GM13976 (cell line): ENCODE measurements around the gene CXCL14.

Experiments
- DNase-seq: peaks from one replicate; pipeline ENCODE4 v3.0.0; 2012; ENCODE audit warnings: low spot score
- CTCF ChIP-seq: IDR thresholded peaks from 2 replicates; pipeline ENCODE4 v1.5.1; 2012; ENCODE audit warnings: borderline replicate concordance, mild to moderate bottlenecking; ENCODE audit not compliant: insufficient read depth; ENCODE audit errors: extremely low read depth, missing control alignments, control extremely low read depth
- in situ Hi-C: fragments of 300-500 bp; cut with MboI; formaldehyde crosslinking; loops from one replicate; pipeline ENCODE4 v1.12.0; 2022; ENCODE audit warnings: low sequenced_read_pairs, mixed read lengths, inconsistent platforms; ENCODE audit not compliant: unreplicated experiment

CXCL14 gene

GRCh38 chr5:135560858-135561257 is 17.9 kb downstream of the CXCL14 start:
- TF ChIP-seq CTCF = peak; percentile 77
- peak; percentile 83 for DNase-seq
- in situ Hi-C loops = loop anchor here (10.0 kb wide), 1 partner anchor 274 kb away; the partner anchor contains the start of gene SLC25A48

- in situ Hi-C loops = no loop called here
- TF ChIP-seq CTCF = no peak
- no peak for DNase-seq
Measured at GRCh38 chr5:135559354-135559753, 19.4 kb downstream of the CXCL14 start.

- TF ChIP-seq CTCF = no peak
- no peak for DNase-seq
- in situ Hi-C loops = no loop called here
Measured at GRCh38 chr5:135557076-135557838, 21.5 kb downstream of the CXCL14 start.

GRCh38 chr5:135556620-135557019 is 22.2 kb downstream of the CXCL14 start:
- in situ Hi-C loops = no loop called here
- no peak for TF ChIP-seq CTCF
- DNase-seq = no peak

GRCh38 chr5:135555530-135555929 is 23.3 kb downstream of the CXCL14 start:
- no peak for TF ChIP-seq CTCF
- in situ Hi-C loops = no loop called here
- no peak for DNase-seq

GRCh38 chr5:135553688-135554462 is 24.9 kb downstream of the CXCL14 start:
- no peak for TF ChIP-seq CTCF
- DNase-seq = no peak
- in situ Hi-C loops = loop anchor here (5.0 kb wide), 1 partner anchor 92 kb away; no protein-coding TSS in a partner anchor
